Uterus (tissue), 2 donors: ENCODE results near the gene EHMT1.

Experiments
- CTCF ChIP-seq, 4 experiments: fragments of 200-600 bp in 2 of 4; fragments of 450-650 bp in 2 of 4; sonication (generic) in 2 of 4; IDR thresholded peaks; one replicate each; pipeline ENCODE4 v1.5.1; 2016 to 2019; ENCODE audit warnings: antibody characterized with exemption in 4 of 4, mild to moderate bottlenecking in 2 of 4, moderate library complexity in 1 of 4
- POLR2A ChIP-seq, 2 donors: fragments of 450-650 bp; IDR thresholded peaks; one replicate each; pipeline ENCODE4 v1.6.1; 2016; ENCODE audit warnings: antibody characterized with exemption in 2 of 2, mild to moderate bottlenecking in 1 of 2, moderate library complexity in 1 of 2

- TF ChIP-seq CTCF (IDR thresholded peaks at IDR 0.05) (no peak), POLR2A (IDR thresholded peaks at IDR 0.05) (no peak)
Measured at GRCh38 chr9:137579259-137579604, 39.6 kb upstream of the EHMT1 start.
